Purkinje cell (primary cell): ENCODE results near the gene SGK2. TPM values are rescaled to one million over a fixed set of nuclear protein-coding genes. Genes with fewer than 3 reads are reported as not detected.

Experiments
- polyA plus RNA-seq: library from polyadenylated mRNA; unstranded; fragments of >200 nt; fragmentation: Nextera tagmentation; gene quantifications from 2 replicates; pipeline ENCODE4 v1.2.1, GENCODE V29; 2014

SGK2 gene
- polyA plus RNA-seq = not detected in 2 replicates

DNA sequence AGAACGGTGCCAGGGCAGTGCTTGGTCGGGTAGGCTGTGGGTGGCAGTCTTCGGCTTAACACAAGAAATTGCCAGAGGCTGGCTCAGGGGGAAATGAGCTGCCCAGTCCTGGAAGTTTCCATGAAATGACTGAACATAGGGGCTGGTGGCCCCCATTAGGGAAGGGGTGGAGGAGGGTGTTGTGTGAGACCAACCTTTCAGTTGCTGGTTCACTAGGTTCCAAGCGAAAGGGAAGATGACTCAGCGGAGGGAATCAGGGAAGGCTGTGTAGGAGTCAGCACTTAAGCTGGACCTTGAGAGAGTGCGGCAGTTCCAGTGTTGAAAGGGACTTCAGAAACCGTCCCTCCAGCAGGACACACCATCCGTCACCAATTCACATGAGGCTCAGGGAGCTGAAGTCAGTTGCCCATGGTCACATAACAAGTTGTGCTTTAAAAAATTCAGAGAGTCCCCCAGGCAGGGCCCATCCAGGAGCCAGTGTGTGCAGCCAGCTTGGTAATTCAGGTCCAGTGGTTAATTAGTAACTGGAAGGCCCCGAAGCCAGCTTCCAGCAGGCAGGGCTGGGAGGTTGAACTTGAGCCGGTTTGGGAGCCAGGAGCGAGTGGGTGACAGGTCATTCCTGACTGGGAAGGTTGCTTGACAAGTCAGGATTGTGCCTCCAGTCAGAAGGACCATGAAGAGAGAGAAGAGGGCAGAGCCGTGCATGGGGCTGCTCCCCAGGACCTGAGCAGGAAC, at the start of gene SGK2:
SGK2 (plus strand) TSS at position 616 of the 735 bp plus-strand sequence. CDS start 7,469 bp downstream, outside the sequence.

GRCh38 chr20:43590392-43591303, 31.8 kb downstream of the SGK2 start, which contains the start of gene IFT52:
TSS of gene IFT52 (plus strand) at chr20:43590937. CDS start at chr20:43594699, 3,762 bp downstream.

Other genes with a start within 250 kb of the SGK2 start
- gene SRSF6, start 101.1 kb upstream of the SGK2 start, polyA plus RNA-seq = 31.4 and 36.6 TPM in 2 replicates
- gene L3MBTL1, start 51.3 kb upstream of the SGK2 start, polyA plus RNA-seq = 3.1 and 3.4 TPM in 2 replicates
- 11.9 and 15.9 TPM in 2 replicates for gene IFT52, start 31.9 kb downstream of the SGK2 start, polyA plus RNA-seq
- gene MYBL2, start 108.1 kb downstream of the SGK2 start, polyA plus RNA-seq = not detected in 2 replicates
- not detected in 2 replicates for gene GTSF1L, start 168.0 kb downstream of the SGK2 start, polyA plus RNA-seq